ENCODE data around the gene LRMDA.

DNA sequence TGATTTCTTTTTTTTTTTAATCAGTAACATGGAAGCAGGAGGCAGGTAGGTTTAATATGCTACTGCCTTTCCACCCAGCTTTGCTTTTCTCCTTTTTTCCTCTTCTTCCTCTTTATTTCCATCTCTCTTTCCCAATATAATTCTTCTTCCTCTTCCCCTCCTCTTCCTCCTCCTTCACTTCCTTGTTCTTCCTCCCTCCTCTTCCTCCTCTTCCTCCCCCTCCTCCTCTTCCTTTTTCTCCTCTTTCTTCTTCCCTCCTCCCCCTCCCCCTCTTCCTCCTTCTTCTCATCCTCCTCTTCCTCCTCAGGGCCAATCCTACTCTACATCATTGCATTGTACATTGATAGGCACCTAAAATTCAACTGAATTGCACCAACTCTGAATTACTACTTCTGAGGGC lies 41.2 kb upstream of the LRMDA start:
- TF ChIP-seq, protein P1, sequence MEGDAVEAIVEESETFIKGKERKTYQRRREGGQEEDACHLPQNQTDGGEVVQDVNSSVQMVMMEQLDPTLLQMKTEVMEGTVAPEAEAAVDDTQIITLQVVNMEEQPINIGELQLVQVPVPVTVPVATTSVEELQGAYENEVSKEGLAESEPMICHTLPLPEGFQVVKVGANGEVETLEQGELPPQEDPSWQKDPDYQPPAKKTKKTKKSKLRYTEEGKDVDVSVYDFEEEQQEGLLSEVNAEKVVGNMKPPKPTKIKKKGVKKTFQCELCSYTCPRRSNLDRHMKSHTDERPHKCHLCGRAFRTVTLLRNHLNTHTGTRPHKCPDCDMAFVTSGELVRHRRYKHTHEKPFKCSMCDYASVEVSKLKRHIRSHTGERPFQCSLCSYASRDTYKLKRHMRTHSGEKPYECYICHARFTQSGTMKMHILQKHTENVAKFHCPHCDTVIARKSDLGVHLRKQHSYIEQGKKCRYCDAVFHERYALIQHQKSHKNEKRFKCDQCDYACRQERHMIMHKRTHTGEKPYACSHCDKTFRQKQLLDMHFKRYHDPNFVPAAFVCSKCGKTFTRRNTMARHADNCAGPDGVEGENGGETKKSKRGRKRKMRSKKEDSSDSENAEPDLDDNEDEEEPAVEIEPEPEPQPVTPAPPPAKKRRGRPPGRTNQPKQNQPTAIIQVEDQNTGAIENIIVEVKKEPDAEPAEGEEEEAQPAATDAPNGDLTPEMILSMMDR (IDR thresholded peaks at IDR 0.05) = no peak
- no peak for TF ChIP-seq POLR2A (IDR thresholded peaks at IDR 0.05)
- TF ChIP-seq EP300 (IDR thresholded peaks at IDR 0.05) = no peak
- TF ChIP-seq POLR2AphosphoS5 (IDR thresholded peaks at IDR 0.05) = no peak

Data from sigmoid colon (tissue), 4 donors.